RWPE1 (cell line): ENCODE data around the gene LRRC55.

Experiments used
- CTCF ChIA-PET: fragments of 350-600 bp; sonication (Branson Sonifier 250); formaldehyde crosslinking; extraction: SDS; loops from one replicate; lab custom pipeline; 2021; lab: Yijun Ruan, JAX
- POLR2A ChIA-PET: fragments of 400-600 bp; formaldehyde crosslinking; extraction: SDS; loops from one replicate; lab custom pipeline; 2020; ENCODE audit warnings: antibody characterized with exemption; ENCODE audit not compliant: low non-redundant PET; lab: Yijun Ruan, JAX
- DNase-seq: peaks from one replicate; pipeline ENCODE4 v3.0.0; 2012; ENCODE audit warnings: low spot score
- H3K27ac ChIP-seq: fragments of 450-650 bp; 2 replicates; pipeline ENCODE4 v1.5.1; 2017
- TF ChIP-seq, protein P1 (sequence below): fragments of 450-650 bp; conservative IDR thresholded peaks from 2 replicates; pipeline ENCODE4 v1.5.1; 2017; ENCODE audit warnings: low read depth, mild to moderate bottlenecking

The LRRC55 gene

DNA sequence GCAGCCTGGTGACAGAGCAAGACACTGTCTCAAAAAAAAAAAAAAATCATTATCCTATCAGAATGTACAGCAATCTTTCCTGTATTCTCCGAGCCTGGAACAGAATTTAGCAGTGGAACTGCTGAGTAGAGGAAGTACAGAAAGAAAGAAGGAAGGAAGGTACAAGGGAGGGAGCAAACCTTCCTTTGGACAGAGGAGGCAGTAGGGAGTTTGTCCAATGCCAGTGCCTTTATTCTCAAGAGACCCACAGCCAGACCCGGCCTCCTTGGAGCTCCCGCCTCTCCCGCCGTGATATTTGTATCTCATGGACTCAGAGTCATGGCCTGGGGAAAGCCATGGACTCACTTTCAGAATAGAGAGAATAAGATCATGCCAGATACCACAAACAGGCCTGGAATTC is 37.7 kb upstream of the LRRC55 start:
- DNase-seq: no peak
- POLR2A ChIA-PET: no interaction called here

DNA sequence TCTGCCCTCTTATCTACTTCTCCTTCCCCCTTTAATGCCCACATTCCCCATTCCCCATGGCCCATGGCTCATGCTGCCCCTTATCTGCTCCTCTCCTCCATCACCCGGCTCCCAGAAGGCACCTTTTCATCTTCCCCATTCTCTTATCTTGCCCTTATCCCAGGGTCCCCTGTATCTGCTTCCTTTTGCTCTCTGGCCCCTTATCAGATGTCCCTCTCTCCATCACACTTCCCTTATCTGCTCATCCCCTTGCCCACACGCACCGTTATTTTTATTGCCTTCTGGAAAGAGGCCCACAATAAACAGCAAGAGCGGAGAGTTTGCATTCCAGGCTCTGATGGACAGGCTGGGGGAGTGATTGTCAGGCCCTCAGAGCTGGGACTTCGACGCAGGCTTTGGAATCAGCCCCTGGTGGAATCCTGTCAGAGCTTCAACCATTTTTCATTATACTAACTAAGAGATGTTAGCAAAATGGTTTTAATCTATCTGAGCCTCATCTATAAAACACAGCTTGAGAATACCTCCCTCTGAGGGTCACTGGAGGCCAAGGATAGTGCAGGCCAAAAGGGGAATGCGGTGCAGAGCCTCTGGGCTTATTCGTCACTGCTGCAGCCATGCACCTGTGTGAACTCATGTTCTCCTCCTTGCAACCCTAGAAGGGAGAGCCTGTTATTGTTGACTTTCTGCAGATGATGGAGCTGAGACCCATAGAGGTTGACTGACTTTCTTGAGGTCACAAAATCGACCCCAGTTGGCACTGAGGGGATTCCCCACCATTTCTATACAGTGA is 37.0 kb upstream of the LRRC55 start:
- CTCF ChIA-PET: no interaction called here
- DNase-seq: no peak
- POLR2A ChIA-PET: no interaction called here
- TF ChIP-seq, protein P1, sequence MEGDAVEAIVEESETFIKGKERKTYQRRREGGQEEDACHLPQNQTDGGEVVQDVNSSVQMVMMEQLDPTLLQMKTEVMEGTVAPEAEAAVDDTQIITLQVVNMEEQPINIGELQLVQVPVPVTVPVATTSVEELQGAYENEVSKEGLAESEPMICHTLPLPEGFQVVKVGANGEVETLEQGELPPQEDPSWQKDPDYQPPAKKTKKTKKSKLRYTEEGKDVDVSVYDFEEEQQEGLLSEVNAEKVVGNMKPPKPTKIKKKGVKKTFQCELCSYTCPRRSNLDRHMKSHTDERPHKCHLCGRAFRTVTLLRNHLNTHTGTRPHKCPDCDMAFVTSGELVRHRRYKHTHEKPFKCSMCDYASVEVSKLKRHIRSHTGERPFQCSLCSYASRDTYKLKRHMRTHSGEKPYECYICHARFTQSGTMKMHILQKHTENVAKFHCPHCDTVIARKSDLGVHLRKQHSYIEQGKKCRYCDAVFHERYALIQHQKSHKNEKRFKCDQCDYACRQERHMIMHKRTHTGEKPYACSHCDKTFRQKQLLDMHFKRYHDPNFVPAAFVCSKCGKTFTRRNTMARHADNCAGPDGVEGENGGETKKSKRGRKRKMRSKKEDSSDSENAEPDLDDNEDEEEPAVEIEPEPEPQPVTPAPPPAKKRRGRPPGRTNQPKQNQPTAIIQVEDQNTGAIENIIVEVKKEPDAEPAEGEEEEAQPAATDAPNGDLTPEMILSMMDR: no peak
- H3K27ac ChIP-seq: no peak overlapping the region

More for the DNA sequence above, 37.7 kb upstream of the LRRC55 start:
- TF ChIP-seq, protein P1: no peak
- CTCF ChIA-PET: no interaction called here
- H3K27ac ChIP-seq: no peak overlapping the region

DNA sequence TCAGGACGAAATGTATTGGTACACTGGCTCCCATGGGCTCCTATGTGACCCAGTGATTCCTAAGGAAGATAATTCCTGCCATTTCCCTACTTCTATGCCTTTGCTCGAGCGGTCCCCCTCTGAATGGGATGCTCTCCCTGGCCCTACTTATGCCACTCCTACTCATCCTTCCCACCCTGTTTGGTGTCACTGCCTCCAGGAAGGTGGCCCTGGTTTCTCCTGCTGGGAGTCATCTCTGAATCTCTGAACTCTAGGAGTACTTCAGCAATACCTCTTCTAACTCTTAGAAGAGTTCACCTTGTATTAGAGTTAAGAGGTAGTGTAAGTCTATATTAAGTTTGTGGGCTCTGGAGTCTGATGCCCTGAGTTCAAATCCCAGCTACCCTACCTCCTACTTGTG is 35.5 kb upstream of the LRRC55 start:
- no peak for DNase-seq
- no peak overlapping the region for H3K27ac ChIP-seq
- CTCF ChIA-PET: no interaction called here
- POLR2A ChIA-PET: no interaction called here
- TF ChIP-seq, protein P1: no peak

DNA sequence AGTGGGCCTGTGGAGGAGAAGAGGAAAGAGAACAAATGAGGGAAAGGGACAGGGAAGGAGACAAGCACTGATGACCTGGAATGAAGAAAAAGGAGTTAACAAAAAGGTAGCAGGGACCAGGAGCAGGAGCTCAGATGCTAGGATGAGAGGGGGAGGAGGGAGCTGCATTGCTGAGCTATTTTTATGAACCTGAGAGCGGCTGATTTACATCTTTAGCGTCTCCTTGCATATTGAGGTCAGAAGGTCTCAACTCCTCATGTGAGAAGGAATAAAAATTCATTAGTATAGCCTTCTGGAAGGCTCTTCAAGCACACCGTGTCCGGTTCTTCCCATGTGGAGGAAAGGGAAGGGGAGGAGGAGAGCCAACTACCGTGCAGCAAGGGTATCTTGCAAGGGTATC is 33.1 kb upstream of the LRRC55 start:
- no peak overlapping the region for H3K27ac ChIP-seq
- ChIA-PET CTCF (interaction anchor here (0.7 kb wide), 1 partner anchor 101 kb away, joined by 4 read pairs; no protein-coding TSS in a partner anchor), POLR2A (no interaction called here)
- DNase-seq: no peak
- TF ChIP-seq, protein P1: no peak

DNA sequence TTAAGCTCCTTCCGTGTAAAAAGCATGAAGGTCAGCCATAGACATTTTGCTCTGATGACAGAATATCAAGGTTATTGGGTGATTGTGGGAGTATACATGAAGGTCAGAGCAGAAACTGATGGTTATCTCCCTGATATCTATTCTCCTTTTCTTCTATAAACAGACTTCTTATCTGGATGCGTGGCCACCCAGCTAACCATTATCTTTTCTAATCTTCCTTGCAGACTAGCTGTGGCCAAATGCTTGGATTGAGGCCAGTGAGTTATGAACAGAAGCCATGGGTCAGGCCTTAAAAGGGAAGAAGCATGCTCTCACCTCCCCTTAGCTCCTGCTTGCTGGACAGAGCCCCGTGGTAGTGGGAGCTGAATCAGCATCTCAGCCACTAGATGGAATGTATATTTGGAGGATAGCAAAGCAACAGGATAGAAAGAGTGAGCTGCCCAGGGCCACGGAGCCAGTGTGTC is 31.3 kb upstream of the LRRC55 start:
- TF ChIP-seq, protein P1: no peak
- no peak for DNase-seq
- CTCF ChIA-PET: no interaction called here
- POLR2A ChIA-PET: no interaction called here
- H3K27ac ChIP-seq: no peak overlapping the region

DNA sequence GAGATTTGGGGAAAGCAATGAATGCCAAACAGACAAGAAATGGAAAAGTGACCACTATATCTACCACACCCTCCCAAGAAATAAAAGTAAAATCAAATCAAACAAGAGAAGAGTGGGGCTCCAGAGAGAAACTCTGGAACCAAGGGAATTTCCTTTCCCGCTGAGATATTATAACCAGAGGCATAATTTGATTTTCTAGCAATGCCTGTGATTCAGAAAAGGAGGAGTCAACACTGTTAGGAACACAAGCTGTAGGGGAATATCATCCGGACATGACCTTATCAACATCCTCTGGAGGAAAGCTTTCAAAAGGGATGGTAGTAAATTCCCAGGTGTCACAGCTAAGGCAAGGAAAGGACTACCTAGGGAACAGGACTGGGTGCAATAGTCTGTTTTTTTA is 29.6 kb upstream of the LRRC55 start:
- TF ChIP-seq, protein P1: no peak
- CTCF ChIA-PET: no interaction called here
- H3K27ac ChIP-seq: no peak overlapping the region
- POLR2A ChIA-PET: no interaction called here
- DNase-seq: no peak
